ENCODE data around the gene GABRP. TPM values are rescaled to one million over a fixed set of nuclear protein-coding genes. Genes with fewer than 3 reads are reported as not detected.

GABRP gene
- total RNA-seq, 1 donor, result under 0.01 TPM

- H3K27ac ChIP-seq (ENCODE audit: low read depth, low read length), result no peak overlapping the region
- H3K79me2 ChIP-seq (ENCODE audit: insufficient read depth, low read length), result no peaks in the 10 kb centered on the region
- no peak overlapping the region for H3K4me3 ChIP-seq (ENCODE audit: insufficient read depth, low read length)
- no peaks in the 10 kb centered on the region for H4K20me1 ChIP-seq (ENCODE audit: insufficient read depth, low read length)
- no peak overlapping the region for H2AFZ ChIP-seq (ENCODE audit: low read length)
- no peaks in the 10 kb centered on the region for H3K36me3 ChIP-seq (ENCODE audit: insufficient read depth, low read length)
- peaks cover 6% of the 10 kb centered on the region for H3K4me1 ChIP-seq (ENCODE audit: insufficient read depth, low read length)
- H3K9me3 ChIP-seq (ENCODE audit: low read depth, low read length), result no peaks in the 10 kb centered on the region
- no peak for TF ChIP-seq CTCF (IDR thresholded peaks at IDR 0.05; ENCODE audit: extremely low read depth, low read depth, low read length)
- no peak for DNase-seq (ENCODE audit: insufficient read length, low spot score, missing footprints)
- H3K27me3 ChIP-seq (ENCODE audit: insufficient read depth, low read length), result peaks cover 5% of the 10 kb centered on the region
- H3K4me2 ChIP-seq (ENCODE audit: insufficient read depth, low read length), result no peak overlapping the region
Observed at GRCh38 chr5:170755679-170756456, 27.7 kb upstream of the GABRP start.

- H3K4me2 ChIP-seq (ENCODE audit: insufficient read depth, low read length), result no peak overlapping the region
Observed at GRCh38 chr5:170756691-170757090, 26.8 kb upstream of the GABRP start.

GRCh38 chr5:170757182-170757601 is 26.3 kb upstream of the GABRP start:
- TF ChIP-seq CTCF (IDR thresholded peaks at IDR 0.05; ENCODE audit: extremely low read depth, low read depth, low read length), result no peak
- no peak overlapping the region for H3K4me2 ChIP-seq (ENCODE audit: insufficient read depth, low read length)
- DNase-seq (ENCODE audit: insufficient read length, low spot score, missing footprints), result no peak
- H3K4me3 ChIP-seq (ENCODE audit: insufficient read depth, low read length), result no peak overlapping the region
- H3K79me2 ChIP-seq (ENCODE audit: insufficient read depth, low read length), result no peaks in the 10 kb centered on the region
- peaks cover 6% of the 10 kb centered on the region for H3K4me1 ChIP-seq (ENCODE audit: insufficient read depth, low read length)
- no peak overlapping the region for H2AFZ ChIP-seq (ENCODE audit: low read length)
- no peaks in the 10 kb centered on the region for H3K9me3 ChIP-seq (ENCODE audit: low read depth, low read length)
- no peaks in the 10 kb centered on the region for H3K27me3 ChIP-seq (ENCODE audit: insufficient read depth, low read length)
- no peaks in the 10 kb centered on the region for H3K36me3 ChIP-seq (ENCODE audit: insufficient read depth, low read length)
- H3K27ac ChIP-seq (ENCODE audit: low read depth, low read length), result no peak overlapping the region
- H4K20me1 ChIP-seq (ENCODE audit: insufficient read depth, low read length), result no peaks in the 10 kb centered on the region

More at GRCh38 chr5:170756691-170757090, 26.8 kb upstream of the GABRP start:
- H2AFZ ChIP-seq (ENCODE audit: low read length), result no peak overlapping the region
- H3K9me3 ChIP-seq (ENCODE audit: low read depth, low read length), result no peaks in the 10 kb centered on the region
- TF ChIP-seq CTCF (IDR thresholded peaks at IDR 0.05; ENCODE audit: extremely low read depth, low read depth, low read length), result no peak
- no peak overlapping the region for H3K27ac ChIP-seq (ENCODE audit: low read depth, low read length)
- H3K27me3 ChIP-seq (ENCODE audit: insufficient read depth, low read length), result no peaks in the 10 kb centered on the region
- no peaks in the 10 kb centered on the region for H3K79me2 ChIP-seq (ENCODE audit: insufficient read depth, low read length)
- no peaks in the 10 kb centered on the region for H4K20me1 ChIP-seq (ENCODE audit: insufficient read depth, low read length)
- H3K4me1 ChIP-seq (ENCODE audit: insufficient read depth, low read length), result peaks cover 6% of the 10 kb centered on the region
- DNase-seq (ENCODE audit: insufficient read length, low spot score, missing footprints), result no peak
- H3K4me3 ChIP-seq (ENCODE audit: insufficient read depth, low read length), result no peak overlapping the region
- H3K36me3 ChIP-seq (ENCODE audit: insufficient read depth, low read length), result no peaks in the 10 kb centered on the region

GRCh38 chr5:170757669-170758068 is 25.9 kb upstream of the GABRP start:
- Histone ChIP-seq H4K20me1 (ENCODE audit: insufficient read depth, low read length) (no peaks in the 10 kb centered on the region), H3K4me3 (ENCODE audit: insufficient read depth, low read length) (no peak overlapping the region), H3K4me2 (ENCODE audit: insufficient read depth, low read length) (no peak overlapping the region), H3K9me3 (ENCODE audit: low read depth, low read length) (no peaks in the 10 kb centered on the region), H3K79me2 (ENCODE audit: insufficient read depth, low read length) (no peaks in the 10 kb centered on the region), H3K27me3 (ENCODE audit: insufficient read depth, low read length) (no peaks in the 10 kb centered on the region), H3K27ac (ENCODE audit: low read depth, low read length) (no peak overlapping the region), H2AFZ (ENCODE audit: low read length) (no peak overlapping the region), H3K36me3 (ENCODE audit: insufficient read depth, low read length) (no peaks in the 10 kb centered on the region), H3K4me1 (ENCODE audit: insufficient read depth, low read length) (peaks cover 6% of the 10 kb centered on the region)
- TF ChIP-seq CTCF (IDR thresholded peaks at IDR 0.05; ENCODE audit: extremely low read depth, low read depth, low read length), result no peak
- DNase-seq (ENCODE audit: insufficient read length, low spot score, missing footprints), result no peak
